ENCODE measurements around the gene TATDN2.
A peak's percentile ranks its signal among the peaks of the same experiment; 100 is the strongest.
"Not testable (repeated sequence)": the region's sequence is repeated elsewhere in the genome, so short reads cannot be mapped to it uniquely, and the experiment has no call there.

The TATDN2 gene

GRCh38 chr3:10260211-10260701 is 12.0 kb downstream of the TATDN2 start:
- no peak overlapping the region for H3K4me2 ChIP-seq (ENCODE audit: low read length)
- H3K9me3 ChIP-seq (ENCODE audit: control insufficient read depth, low read length): no peaks in the 10 kb centered on the region
- no peak overlapping the region for H3K9ac ChIP-seq
- TF ChIP-seq CTCF (IDR thresholded peaks at IDR 0.05): no peak
- peaks cover 12% of the 10 kb centered on the region for H3K79me2 ChIP-seq
- no peaks in the 10 kb centered on the region for H3K27me3 ChIP-seq (ENCODE audit: control insufficient read depth, insufficient read depth, low read length)
- no peaks in the 10 kb centered on the region for H3K36me3 ChIP-seq (ENCODE audit: control insufficient read depth, insufficient read depth, low read length)
- peaks cover 3% of the 10 kb centered on the region for H3K4me1 ChIP-seq
- no peak overlapping the region for H3K4me3 ChIP-seq (ENCODE audit: low read depth, low read length)
- H3K27ac ChIP-seq: no peak overlapping the region
- H2AFZ ChIP-seq: no peak overlapping the region

GRCh38 chr3:10262027-10262426 is 13.8 kb downstream of the TATDN2 start:
- Histone ChIP-seq H3K79me2 (peaks cover 5% of the 10 kb centered on the region), H3K27me3 (ENCODE audit: control insufficient read depth, insufficient read depth, low read length) (no peaks in the 10 kb centered on the region), H3K36me3 (ENCODE audit: control insufficient read depth, insufficient read depth, low read length) (no peaks in the 10 kb centered on the region), H3K4me1 (peaks cover 3% of the 10 kb centered on the region), H3K27ac (no peak overlapping the region), H3K4me2 (ENCODE audit: low read length) (no peak overlapping the region), H3K4me3 (ENCODE audit: low read depth, low read length) (no peak overlapping the region), H3K9ac (no peak overlapping the region), H2AFZ (no peak overlapping the region), H3K9me3 (ENCODE audit: control insufficient read depth, low read length) (no peaks in the 10 kb centered on the region)
- no peak for TF ChIP-seq CTCF (IDR thresholded peaks at IDR 0.05)

GRCh38 chr3:10263646-10264363 is 15.5 kb downstream of the TATDN2 start:
- Histone ChIP-seq H3K27ac (no peak overlapping the region), H3K79me2 (peaks cover 12% of the 10 kb centered on the region), H3K4me2 (ENCODE audit: low read length) (no peak overlapping the region), H2AFZ (peak overlapping the region; percentile 21), H3K4me1 (peaks cover 3% of the 10 kb centered on the region), H3K36me3 (ENCODE audit: control insufficient read depth, insufficient read depth, low read length) (no peaks in the 10 kb centered on the region), H3K9ac (no peak overlapping the region), H3K4me3 (ENCODE audit: low read depth, low read length) (no peak overlapping the region), H3K27me3 (ENCODE audit: control insufficient read depth, insufficient read depth, low read length) (no peaks in the 10 kb centered on the region), H3K9me3 (ENCODE audit: control insufficient read depth, low read length) (no peaks in the 10 kb centered on the region)
- peak; percentile 46 for TF ChIP-seq CTCF (IDR thresholded peaks at IDR 0.05)

- no peaks in the 10 kb centered on the region for H3K36me3 ChIP-seq (ENCODE audit: control insufficient read depth, insufficient read depth, low read length)
- TF ChIP-seq CTCF (IDR thresholded peaks at IDR 0.05): no peak
These were observed 17.6 kb downstream of the TATDN2 start for GRCh38 chr3:10265833-10266232.

GRCh38 chr3:10266936-10267335 is 18.7 kb downstream of the TATDN2 start:
- not testable (repeated sequence) for H3K4me1 ChIP-seq; H2AFZ ChIP-seq; H3K9me3 ChIP-seq (ENCODE audit: control insufficient read depth, low read length); H3K9ac ChIP-seq; H3K27me3 ChIP-seq (ENCODE audit: control insufficient read depth, insufficient read depth, low read length); H3K4me3 ChIP-seq (ENCODE audit: low read depth, low read length); H3K27ac ChIP-seq; H3K36me3 ChIP-seq (ENCODE audit: control insufficient read depth, insufficient read depth, low read length); H3K4me2 ChIP-seq (ENCODE audit: low read length)
- H3K79me2 ChIP-seq: peaks cover 17% of the 10 kb centered on the region

More at GRCh38 chr3:10265833-10266232, 17.6 kb downstream of the TATDN2 start:
- no peak overlapping the region for H2AFZ ChIP-seq
- no peak overlapping the region for H3K4me2 ChIP-seq (ENCODE audit: low read length)
- no peaks in the 10 kb centered on the region for H3K27me3 ChIP-seq (ENCODE audit: control insufficient read depth, insufficient read depth, low read length)
- H3K27ac ChIP-seq: no peak overlapping the region
- peaks cover 17% of the 10 kb centered on the region for H3K79me2 ChIP-seq
- peaks cover 3% of the 10 kb centered on the region for H3K4me1 ChIP-seq
- no peak overlapping the region for H3K9ac ChIP-seq
- no peaks in the 10 kb centered on the region for H3K9me3 ChIP-seq (ENCODE audit: control insufficient read depth, low read length)
- H3K4me3 ChIP-seq (ENCODE audit: low read depth, low read length): no peak overlapping the region

Data from parathyroid adenoma (tissue), 2 donors.